Activated CD4-positive, alpha-beta T cell treated with anti-CD3 and anti-CD28 coated beads, Interleukin-10, Interleukin-2, amounts not matched to agents 100 ng/mL and 50 ng/mL, durations not matched to agents 16 hours and 8 hours (primary cell): ENCODE results near the gene PUS10.
A peak's percentile ranks its signal among the peaks of the same experiment; 100 is the strongest.
"Not testable (repeated sequence)": the region's sequence is repeated elsewhere in the genome, so short reads cannot be mapped to it uniquely, and the experiment has no call there.

Experiments
- DNase-seq: peaks from one replicate; pipeline ENCODE4 v3.0.0-alpha.2; 2020

The PUS10 gene

DNA sequence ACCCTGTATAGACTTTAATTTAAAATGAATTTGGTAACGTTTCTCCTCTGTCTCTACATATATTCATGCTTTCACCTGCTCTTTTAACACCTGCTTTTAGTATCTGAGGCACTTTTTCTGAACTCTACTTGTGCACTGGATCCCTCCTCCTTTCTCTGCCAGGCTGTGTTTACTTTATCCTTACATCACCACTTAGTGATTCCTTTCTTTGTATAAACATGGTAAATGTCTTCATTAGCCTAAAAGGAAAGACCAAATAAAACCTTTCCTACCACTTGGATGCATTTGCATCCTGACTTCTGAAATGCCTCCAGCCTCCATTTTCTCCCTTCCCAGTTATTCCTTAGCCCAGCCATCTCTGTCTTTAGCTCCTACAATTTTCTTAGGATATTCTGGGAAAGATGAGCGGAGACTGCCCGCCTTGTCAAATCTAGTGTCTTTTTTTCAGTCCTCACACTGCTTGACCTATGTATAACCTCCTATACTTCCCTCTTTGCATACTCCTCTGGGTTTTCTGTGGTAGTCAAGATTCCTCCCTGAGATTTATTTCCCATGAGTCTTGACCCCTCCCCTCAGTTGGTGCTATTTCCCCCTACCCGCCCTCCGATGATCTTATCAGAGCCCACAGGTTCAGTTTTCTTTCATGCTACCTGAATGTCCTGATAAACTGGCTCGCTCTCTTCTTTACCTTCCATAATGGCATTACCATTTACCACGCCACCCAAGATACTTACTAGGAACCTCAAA, 91.9 kb downstream of the PUS10 start:
- DNase-seq, result no peak

DNA sequence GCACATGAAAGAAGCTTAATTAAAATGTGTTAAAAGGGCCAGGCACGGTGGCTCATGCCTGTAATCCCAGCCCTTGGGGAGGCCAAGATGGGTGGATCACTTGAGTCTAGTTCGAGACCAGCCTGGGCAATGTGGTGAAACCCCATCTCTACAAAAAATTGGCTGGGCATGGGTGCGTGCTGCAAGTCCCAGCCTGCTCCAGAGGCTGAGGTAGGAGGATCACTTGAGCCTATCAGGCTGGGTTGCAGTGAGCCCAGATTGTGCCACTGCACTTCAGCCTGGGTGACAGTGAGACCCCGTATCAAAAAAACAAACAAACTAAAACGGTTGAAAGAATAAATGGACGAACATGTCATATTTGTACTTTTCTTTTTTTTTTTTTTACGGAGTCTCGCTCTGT, 110.7 kb downstream of the PUS10 start:
- no peak for DNase-seq

DNA sequence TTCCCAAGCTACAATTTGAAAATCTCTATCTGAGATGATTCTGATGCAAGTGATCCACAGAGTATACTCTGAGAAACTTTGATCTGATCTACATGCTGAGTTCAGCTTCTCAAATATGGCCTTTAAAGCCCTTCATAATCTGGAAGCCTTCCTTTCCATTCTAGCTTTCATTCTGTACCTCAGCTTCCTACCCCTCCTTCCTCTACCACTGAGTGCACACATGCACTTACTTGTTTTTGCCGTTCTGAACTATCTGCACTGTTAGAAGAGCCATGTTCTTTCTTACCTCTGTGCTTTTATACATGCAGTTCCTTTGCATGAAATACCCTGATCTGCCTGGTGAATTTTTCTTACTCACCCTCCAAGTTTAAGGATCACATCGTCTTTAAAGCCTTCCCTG, 111.7 kb downstream of the PUS10 start:
- DNase-seq, result no peak

DNA sequence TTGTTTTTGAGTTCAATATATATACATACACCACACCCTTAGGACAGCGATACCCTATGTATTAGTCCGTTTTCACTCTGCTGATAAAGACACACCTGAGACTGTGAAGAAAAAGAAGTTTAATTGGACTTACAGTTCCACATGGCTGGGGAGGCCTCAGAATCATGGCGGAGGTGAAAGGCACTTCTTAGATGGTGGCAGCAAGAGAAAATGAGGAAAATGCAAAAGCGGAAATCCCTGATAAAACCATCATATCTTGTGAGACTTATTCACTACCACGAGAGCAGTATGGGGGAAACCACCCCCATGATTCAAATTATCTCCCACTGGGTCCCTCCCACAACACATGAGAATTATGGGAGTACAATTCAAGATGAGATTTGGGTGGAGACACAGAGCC, 112.2 kb downstream of the PUS10 start:
- DNase-seq, result not testable (repeated sequence)

DNA sequence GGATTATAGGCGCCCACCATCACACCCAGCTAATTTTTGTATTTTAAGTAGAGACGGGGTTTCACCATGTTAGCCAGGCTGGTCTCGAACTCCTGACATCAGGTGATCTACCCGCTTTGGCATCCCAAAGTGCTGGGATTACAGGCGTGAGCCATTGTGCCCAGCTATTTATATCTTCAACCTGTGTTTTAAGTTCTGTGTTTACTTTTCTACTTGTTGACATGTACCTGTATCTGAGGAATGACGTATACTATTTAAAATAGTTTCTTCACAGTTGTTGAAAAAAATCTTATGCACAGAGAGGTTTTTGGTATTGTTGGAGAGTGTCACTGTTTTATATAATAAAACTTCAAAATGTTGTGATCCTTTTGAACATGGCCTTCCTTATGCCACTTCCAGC, 116.8 kb downstream of the PUS10 start:
- not testable (repeated sequence) for DNase-seq

DNA sequence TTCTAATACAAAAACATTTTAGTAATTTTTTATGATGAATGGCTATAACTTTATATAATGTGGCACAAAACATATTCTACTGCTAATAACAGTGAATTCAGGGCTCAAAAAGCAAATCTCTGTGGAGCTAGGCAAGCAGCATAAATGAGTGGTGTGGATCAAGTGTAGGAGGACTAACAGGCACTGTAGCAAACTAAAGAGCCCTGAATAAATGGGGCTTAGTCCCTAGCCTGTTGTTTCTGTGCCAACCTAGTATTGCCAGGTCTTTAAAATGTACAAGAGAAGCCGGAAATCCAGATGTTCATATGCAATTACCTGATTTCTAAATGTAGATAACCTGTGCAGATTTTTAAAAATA, 118.2 kb downstream of the PUS10 start:
- no peak for DNase-seq

DNA sequence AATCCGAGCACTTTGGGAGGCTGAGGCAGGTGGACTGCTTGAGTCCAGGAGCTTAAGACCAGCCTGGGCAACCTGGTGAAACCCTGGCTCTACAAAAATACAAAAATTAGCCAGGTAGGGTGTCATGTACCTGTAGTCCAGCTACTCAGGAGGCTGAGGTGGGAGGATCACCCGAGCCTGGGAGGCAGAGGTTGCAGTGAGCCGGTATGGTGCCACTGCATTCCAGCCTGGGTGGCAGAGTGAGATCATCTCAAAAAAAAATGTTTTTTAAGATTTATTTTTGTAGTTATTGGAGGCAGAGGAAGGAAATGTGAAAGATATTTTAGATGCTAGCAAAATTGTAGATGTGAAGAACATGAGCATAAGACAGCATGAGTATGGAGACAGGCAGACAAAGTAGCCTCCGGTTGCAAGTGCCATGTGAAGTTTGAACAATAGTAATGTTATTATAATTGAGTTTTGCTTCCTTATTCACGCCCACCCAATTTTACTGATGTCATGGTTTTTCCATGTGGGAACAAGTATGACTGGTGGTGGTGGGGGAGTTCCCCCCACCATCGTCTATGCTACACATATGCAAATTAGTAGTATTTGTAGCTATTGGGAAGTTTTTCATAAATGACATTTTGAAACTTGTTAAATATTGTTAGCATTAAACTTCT, 118.7 kb downstream of the PUS10 start:
- peak; percentile 38 for DNase-seq

DNA sequence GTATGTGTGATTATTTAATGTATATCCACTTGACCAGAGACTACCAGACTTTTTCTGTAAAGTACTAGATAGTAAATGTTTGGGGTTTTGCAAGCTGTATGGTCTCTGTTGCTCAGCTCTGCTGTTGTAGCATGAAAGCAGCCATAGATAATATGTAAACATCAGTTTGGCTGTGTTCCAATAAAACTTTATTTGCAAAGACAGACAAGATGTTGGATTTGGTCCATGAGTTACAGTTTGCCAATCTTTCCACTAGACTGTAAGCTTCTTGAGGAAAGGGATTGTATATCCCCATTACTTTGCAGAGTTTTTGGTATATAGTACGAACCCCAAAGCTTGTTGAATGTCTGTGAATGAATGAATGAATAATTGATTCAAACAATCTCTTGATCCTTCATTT, 119.5 kb downstream of the PUS10 start:
- DNase-seq, result no peak
